Esophagus muscularis mucosa (tissue), 4 donors: ENCODE measurements around the gene OR4D2. TPM values are rescaled to one million over a fixed set of nuclear protein-coding genes. Genes with fewer than 3 reads are reported as not detected.

Experiments
- DNase-seq: peaks from one replicate; pipeline ENCODE4 v3.0.0-alpha.2; 2017; ENCODE audit errors: extremely low spot score
- H3K27ac ChIP-seq, 4 donors: fragments of 200-600 bp; sonication (generic); replicated peaks in 1 of 4; 1 replicate in 3 of 4; 2 replicates in 1 of 4; pipeline ENCODE4 v1.5.1; 2016 to 2019; ENCODE audit warnings: mild to moderate bottlenecking in 1 of 4
- H3K27me3 ChIP-seq, 4 donors: fragments of 200-600 bp; sonication (generic); one replicate each; pipeline versions ENCODE4 v1.5.1 to v1.6.0; 2016 to 2019
- H3K36me3 ChIP-seq, 4 donors: fragments of 200-600 bp; sonication (generic); one replicate each; pipeline ENCODE4 v1.5.1; 2016 to 2019
- H3K4me1 ChIP-seq, 4 donors: fragments of 200-600 bp; sonication (generic); one replicate each; pipeline ENCODE4 v1.5.1; 2016 to 2019
- H3K4me3 ChIP-seq, 4 donors: fragments of 200-600 bp; sonication (generic); 1 replicate in 2 of 4; 2 replicates in 2 of 4; pipeline ENCODE4 v1.5.1; 2016 to 2019; ENCODE audit warnings: mild to moderate bottlenecking in 4 of 4, moderate library complexity in 1 of 4
- H3K9me3 ChIP-seq, 4 donors: fragments of 200-600 bp; sonication (generic); 1 replicate in 3 of 4; 2 replicates in 1 of 4; pipeline ENCODE4 v1.5.1; 2016 to 2019
- CTCF ChIP-seq, 3 experiments: fragments of 200-600 bp in 2 of 3; fragments of 450-650 bp in 1 of 3; sonication (generic) in 2 of 3; IDR thresholded peaks; one replicate each; pipeline ENCODE4 v1.5.1; 2017 to 2019; ENCODE audit warnings: antibody characterized with exemption in 3 of 3, mild to moderate bottlenecking in 2 of 3, moderate library complexity in 1 of 3
- EP300 ChIP-seq: sonication (generic); formaldehyde crosslinking; IDR thresholded peaks from one replicate; pipeline ENCODE4 v1.6.1; 2017; ENCODE audit warnings: antibody characterized with exemption
- POLR2A ChIP-seq: fragments of 450-650 bp; IDR thresholded peaks from one replicate; pipeline ENCODE4 v1.6.1; 2017; ENCODE audit warnings: antibody characterized with exemption, moderate library complexity, mild to moderate bottlenecking, low read depth
- POLR2AphosphoS5 ChIP-seq, 2 donors: sonication (generic); formaldehyde crosslinking; IDR thresholded peaks; one replicate each; pipeline ENCODE4 v1.6.1; 2017; ENCODE audit warnings: antibody characterized with exemption in 2 of 2
- WGBS: methylation state at CpG from one replicate; pipeline ENCODE4 v1.1.5; 2018; 5-methylcytosine and 5-hydroxymethylcytosine counted together
- intact Hi-C: fragments of 100-400 bp; cut with DNase I; formaldehyde crosslinking; loops from one replicate; pipeline ENCODE4 v1.15.1; 2023
- total RNA-seq, 4 donors: library from RNA; depleted of rRNA; stranded (reverse); fragments of >200 nt; gene quantifications; one replicate each; pipeline versions ENCODE4 v1.1.0 to v1.2.1, GENCODE V29; 2016

OR4D2 gene
- total RNA-seq, 4 donors from 2014 or later: not detected

GRCh38 chr17:58186591-58186990 lies 19.8 kb downstream of the OR4D2 start:
- intact Hi-C loops: no loop called here
- peaks cover 0 to 50% (median 3%) of the 10 kb centered on the region in 4 donors for H3K27me3 ChIP-seq
- no peak overlapping the region for H3K27ac ChIP-seq
- no peaks in the 10 kb centered on the region for H3K4me1 ChIP-seq
- H3K9me3 ChIP-seq: no peaks in the 10 kb centered on the region
- WGBS: 87% methylated on average over 4 of the region's 4 CpGs
- H3K4me3 ChIP-seq: no peak overlapping the region
- H3K36me3 ChIP-seq: no peaks in the 10 kb centered on the region
- no peak for DNase-seq
- no peak for TF ChIP-seq POLR2A
- TF ChIP-seq POLR2AphosphoS5 (IDR thresholded peaks at IDR 0.05): no peak
- no peak for TF ChIP-seq EP300
- TF ChIP-seq CTCF (IDR thresholded peaks at IDR 0.05): no peak

DNA sequence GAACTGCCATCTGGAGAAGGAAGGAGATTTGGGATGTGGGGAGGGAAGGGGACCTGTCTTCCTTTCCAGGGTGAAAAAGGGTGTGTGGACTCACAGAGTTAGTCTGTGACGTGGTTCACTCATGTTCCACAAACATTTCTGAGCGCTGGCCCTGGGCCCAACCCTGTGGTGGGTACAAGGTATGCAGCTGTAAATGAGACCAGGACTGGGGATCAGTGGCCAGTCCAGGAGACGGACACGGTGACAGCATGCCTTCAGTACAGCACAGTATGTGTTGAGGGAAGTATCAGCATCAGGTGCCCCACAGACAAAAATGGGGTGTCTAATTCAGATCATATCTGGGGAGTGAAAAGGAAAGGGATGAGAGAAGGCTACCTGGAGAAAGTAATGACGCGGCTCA lies 20.3 kb downstream of the OR4D2 start:
- intact Hi-C loops: no loop called here
- Histone ChIP-seq H3K9me3 (no peaks in the 10 kb centered on the region), H3K36me3 (no peaks in the 10 kb centered on the region), H3K4me3 (no peak overlapping the region), H3K4me1 (no peaks in the 10 kb centered on the region), H3K27ac (no peak overlapping the region), H3K27me3 (peaks cover 0 to 55% (median 3%) of the 10 kb centered on the region in 4 donors)
- DNase-seq: no peak
- no peak for TF ChIP-seq CTCF (IDR thresholded peaks at IDR 0.05)
- no peak for TF ChIP-seq EP300
- no peak for TF ChIP-seq POLR2A
- TF ChIP-seq POLR2AphosphoS5 (IDR thresholded peaks at IDR 0.05): no peak
- 85% methylated on average over 6 of the region's 6 CpGs for WGBS

DNA sequence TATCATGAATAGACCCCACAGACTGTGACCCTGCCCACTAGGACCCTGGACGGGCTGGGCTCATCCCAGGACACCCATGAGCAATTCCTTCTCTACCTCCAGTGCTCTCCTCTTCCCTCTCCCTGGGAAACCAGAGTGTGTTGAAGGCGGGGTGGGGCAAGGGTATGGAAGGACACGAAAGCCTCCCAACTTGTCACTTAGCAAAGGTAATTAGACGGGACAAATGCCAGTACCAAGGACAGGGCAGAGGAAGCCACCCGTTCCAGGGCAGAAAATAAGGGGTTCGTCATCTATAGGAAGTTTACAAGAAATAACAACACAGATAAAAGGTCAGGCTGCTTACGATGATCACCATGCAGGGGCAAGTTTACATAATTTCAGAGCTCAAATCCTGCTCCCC lies 20.9 kb downstream of the OR4D2 start:
- WGBS: 54% methylated on average over 7 of the region's 7 CpGs
- Histone ChIP-seq H3K4me3 (no peak overlapping the region), H3K9me3 (no peaks in the 10 kb centered on the region), H3K36me3 (no peaks in the 10 kb centered on the region), H3K27ac (no peak overlapping the region), H3K4me1 (no peaks in the 10 kb centered on the region), H3K27me3 (peaks cover 0 to 60% (median 3%) of the 10 kb centered on the region in 4 donors)
- TF ChIP-seq CTCF (IDR thresholded peaks at IDR 0.05) (no peak), POLR2AphosphoS5 (IDR thresholded peaks at IDR 0.05) (no peak), POLR2A (no peak), EP300 (no peak)
- intact Hi-C loops: no loop called here
- DNase-seq: no peak

DNA sequence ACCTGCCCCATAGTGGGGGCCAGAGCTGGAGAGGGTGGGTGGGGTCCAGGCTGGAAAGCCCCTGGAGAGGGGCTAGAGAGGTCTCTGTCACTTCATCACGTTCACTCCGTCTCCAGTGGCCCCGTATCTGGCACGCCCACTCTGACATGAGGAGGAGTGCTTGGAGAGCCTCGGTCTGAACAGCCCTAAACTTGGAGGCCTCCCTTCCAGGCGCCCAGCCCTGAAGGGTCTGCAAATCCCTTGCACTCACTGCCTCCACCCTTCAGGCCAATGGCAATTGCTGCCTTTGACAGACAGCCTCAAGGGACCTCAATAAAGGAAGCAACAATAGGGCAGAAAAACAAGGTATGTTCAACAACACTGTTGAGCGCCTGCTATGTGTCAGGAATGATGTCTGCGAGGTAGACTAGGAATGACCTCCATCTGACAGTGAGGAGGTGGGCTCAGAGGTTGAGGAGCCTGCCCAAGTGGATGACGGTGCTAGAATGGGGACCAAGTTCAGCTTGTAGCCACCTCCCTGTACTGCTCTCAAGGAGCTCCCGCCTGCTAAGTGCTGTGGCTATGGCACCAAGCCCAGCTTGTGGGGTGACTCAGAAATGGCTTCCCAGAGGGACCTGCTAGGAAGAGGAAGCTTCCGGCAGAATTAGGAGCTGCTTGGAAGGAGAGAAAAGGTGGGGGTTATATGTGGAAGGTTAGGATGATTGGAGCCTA lies 22.8 kb downstream of the OR4D2 start:
- TF ChIP-seq POLR2AphosphoS5 (IDR thresholded peaks at IDR 0.05) (no peak), EP300 (no peak), POLR2A (no peak)
- no peak for DNase-seq
- Histone ChIP-seq H3K27ac (no peak overlapping the region), H3K9me3 (no peaks in the 10 kb centered on the region), H3K4me1 (no peaks in the 10 kb centered on the region), H3K4me3 (no peak overlapping the region), H3K36me3 (no peaks in the 10 kb centered on the region), H3K27me3 (peaks cover 0 to 70% (median 3%) of the 10 kb centered on the region in 4 donors)
- WGBS: 56% methylated on average over 9 of the region's 11 CpGs
- intact Hi-C loops: no loop called here

DNA sequence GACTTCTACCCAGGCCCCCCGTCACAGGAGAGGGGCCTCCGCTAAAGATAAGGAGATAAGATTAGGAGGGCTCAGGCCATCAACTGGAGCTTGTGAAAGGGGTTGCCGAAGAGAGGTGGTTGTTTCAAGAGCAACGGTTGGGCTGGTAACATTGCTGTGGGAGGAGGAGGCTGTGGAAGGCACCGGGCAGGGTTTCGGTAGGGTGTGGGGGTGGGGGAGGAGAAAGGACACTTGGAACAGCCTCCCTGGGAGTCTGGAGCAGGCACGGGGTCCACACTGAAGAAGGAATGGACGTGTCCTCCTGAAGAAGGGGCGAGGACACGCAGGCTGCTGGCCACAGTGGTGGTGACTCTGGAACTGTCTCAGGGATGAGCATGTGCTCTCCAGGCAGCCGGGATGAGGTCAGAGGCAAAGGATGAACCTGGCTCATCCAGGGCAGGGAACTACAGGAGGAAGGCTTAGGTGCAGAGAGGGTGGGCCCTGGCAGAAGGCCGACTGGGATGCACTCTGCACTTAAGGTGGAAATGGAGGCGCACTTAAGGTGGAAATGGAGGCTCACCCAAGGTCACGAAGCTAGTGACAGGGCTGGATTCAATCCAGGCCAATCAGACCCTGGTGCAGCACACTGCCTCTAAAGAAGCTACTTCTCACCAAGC lies 24.6 kb downstream of the OR4D2 start:
- Histone ChIP-seq H3K4me1 (no peaks in the 10 kb centered on the region), H3K36me3 (no peaks in the 10 kb centered on the region), H3K27me3 (peaks cover 0 to 85% (median 3%) of the 10 kb centered on the region in 4 donors), H3K27ac (no peak overlapping the region), H3K9me3 (no peaks in the 10 kb centered on the region), H3K4me3 (no peak overlapping the region)
- TF ChIP-seq EP300 (no peak), POLR2AphosphoS5 (IDR thresholded peaks at IDR 0.05) (no peak), CTCF (IDR thresholded peaks at IDR 0.05) (no peak), POLR2A (no peak)
- 42% methylated on average over 10 of the region's 14 CpGs for WGBS
- no peak for DNase-seq
- intact Hi-C loops: no loop called here
